Endothelial cell (in vitro differentiated cells): ENCODE measurements around the gene RBBP9. TPM values are rescaled to one million over a fixed set of nuclear protein-coding genes. Genes with fewer than 3 reads are reported as not detected.

Source experiments
- DNase-seq: peaks from one replicate; pipeline ENCODE4 v3.0.0; 2021; ENCODE audit warnings: low spot score
- H3K27ac Mint-ChIP-seq: one replicate; pipeline ENCODE4 v1.8.0; 2021; ENCODE audit warnings: mixed read lengths, inconsistent platforms; ENCODE audit not compliant: unreplicated experiment
- H3K27me3 Mint-ChIP-seq: one replicate; pipeline ENCODE4 v1.8.0; 2021; ENCODE audit warnings: mild to moderate bottlenecking, moderate library complexity, mixed read lengths, inconsistent platforms; ENCODE audit not compliant: unreplicated experiment
- H3K36me3 Mint-ChIP-seq: one replicate; pipeline ENCODE4 v1.8.0; 2021; ENCODE audit warnings: mild to moderate bottlenecking, low read depth, mixed read lengths, inconsistent platforms; ENCODE audit not compliant: unreplicated experiment
- H3K4me1 Mint-ChIP-seq: one replicate; pipeline ENCODE4 v1.8.0; 2021; ENCODE audit warnings: mild to moderate bottlenecking, mixed read lengths, inconsistent platforms; ENCODE audit not compliant: unreplicated experiment
- H3K4me3 Mint-ChIP-seq: one replicate; pipeline ENCODE4 v1.8.0; 2021; ENCODE audit warnings: mild to moderate bottlenecking, mixed read lengths, inconsistent platforms; ENCODE audit not compliant: unreplicated experiment
- H3K9me3 Mint-ChIP-seq: one replicate; pipeline ENCODE4 v1.8.0; 2021; ENCODE audit warnings: mixed read lengths, inconsistent platforms; ENCODE audit not compliant: unreplicated experiment
- long read RNA-seq: library from polyadenylated mRNA; unstranded; transcript quantifications from one replicate; pipeline ENCODE4 v2.0.0, GENCODE V29; 2020; ENCODE audit not compliant: unreplicated experiment
- total RNA-seq: library from RNA; stranded (reverse); fragmentation: NEBNext Ultra II Directional; extraction: Animal tissue kit (Norgen Biotek cat#: 25700); gene quantifications from one replicate; pipeline ENCODE4 v1.2.1, GENCODE V29; 2021; ENCODE audit not compliant: unreplicated experiment
- TF ChIP-seq, protein P1 (sequence below): fragments of 200-600 bp; sonication (generic); IDR thresholded peaks from one replicate; pipeline ENCODE4 v1.5.0; 2021; ENCODE audit warnings: antibody characterized with exemption; ENCODE audit not compliant: unreplicated experiment

Gene RBBP9
- total RNA-seq = 16.7 TPM
- long read RNA-seq, partial matches to known transcripts = 0 of 1 reads
- long read RNA-seq, other reads (novel, unspliced or antisense) = 0 of 1 reads

DNA sequence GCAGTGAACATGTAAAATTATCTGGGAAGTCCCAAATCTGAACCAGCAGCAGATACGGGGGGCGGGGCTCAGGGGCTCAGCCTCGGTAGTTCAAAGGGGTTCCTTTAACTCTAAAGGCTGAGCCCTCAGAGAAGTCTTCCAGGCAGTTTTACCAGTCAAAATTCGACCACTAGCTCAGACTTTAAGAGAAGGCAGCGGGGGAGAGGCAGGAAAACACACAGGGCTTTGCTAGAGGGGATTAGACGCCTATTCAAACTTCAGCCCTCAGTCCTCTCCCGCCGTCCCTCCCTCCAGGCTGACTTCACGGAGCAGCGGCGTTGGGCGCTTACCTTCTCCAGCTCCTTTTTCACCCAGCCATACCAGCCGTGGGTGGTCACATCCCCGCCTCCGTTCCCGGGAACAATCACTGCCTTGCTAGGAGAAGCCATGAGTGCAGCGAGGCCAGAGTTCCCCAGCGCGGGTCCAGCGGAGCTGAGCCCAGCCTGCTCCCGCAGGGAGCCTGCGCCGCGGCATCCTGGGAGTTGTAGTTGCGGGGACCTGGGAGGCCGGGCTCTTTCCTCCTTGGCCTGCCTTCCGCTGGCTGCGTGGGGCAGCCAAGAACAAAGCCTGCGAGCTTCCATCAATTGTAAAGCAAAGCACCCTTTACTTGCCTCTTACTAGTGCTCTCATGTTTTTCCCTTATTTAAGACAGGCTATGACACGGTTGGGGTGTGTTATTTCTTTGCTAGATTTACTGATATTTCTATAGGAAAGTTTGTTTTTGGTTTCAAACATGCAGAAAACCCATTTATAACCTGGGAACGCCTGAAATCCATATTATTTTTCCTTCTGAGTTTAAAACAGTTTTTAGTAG is at the start of gene RBBP9:
TSS of gene RBBP9 (minus strand) at position 486 of the 853 bp plus-strand sequence. CDS start at position 428, 58 bp downstream.
- Mint-ChIP-seq H3K9me3 (no peaks in the 10 kb centered on the region), H3K27me3 (no peaks in the 10 kb centered on the region), H3K4me3 (peak within 1 kb of the TSS; percentile 98), H3K27ac (peak within 1 kb of the TSS; percentile 64), H3K36me3 (peaks cover 8% of the 10 kb centered on the region), H3K4me1 (no peaks in the 10 kb centered on the region)
- TF ChIP-seq, protein P1, sequence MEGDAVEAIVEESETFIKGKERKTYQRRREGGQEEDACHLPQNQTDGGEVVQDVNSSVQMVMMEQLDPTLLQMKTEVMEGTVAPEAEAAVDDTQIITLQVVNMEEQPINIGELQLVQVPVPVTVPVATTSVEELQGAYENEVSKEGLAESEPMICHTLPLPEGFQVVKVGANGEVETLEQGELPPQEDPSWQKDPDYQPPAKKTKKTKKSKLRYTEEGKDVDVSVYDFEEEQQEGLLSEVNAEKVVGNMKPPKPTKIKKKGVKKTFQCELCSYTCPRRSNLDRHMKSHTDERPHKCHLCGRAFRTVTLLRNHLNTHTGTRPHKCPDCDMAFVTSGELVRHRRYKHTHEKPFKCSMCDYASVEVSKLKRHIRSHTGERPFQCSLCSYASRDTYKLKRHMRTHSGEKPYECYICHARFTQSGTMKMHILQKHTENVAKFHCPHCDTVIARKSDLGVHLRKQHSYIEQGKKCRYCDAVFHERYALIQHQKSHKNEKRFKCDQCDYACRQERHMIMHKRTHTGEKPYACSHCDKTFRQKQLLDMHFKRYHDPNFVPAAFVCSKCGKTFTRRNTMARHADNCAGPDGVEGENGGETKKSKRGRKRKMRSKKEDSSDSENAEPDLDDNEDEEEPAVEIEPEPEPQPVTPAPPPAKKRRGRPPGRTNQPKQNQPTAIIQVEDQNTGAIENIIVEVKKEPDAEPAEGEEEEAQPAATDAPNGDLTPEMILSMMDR = no peak
- DNase-seq = peak; percentile 86

DNA sequence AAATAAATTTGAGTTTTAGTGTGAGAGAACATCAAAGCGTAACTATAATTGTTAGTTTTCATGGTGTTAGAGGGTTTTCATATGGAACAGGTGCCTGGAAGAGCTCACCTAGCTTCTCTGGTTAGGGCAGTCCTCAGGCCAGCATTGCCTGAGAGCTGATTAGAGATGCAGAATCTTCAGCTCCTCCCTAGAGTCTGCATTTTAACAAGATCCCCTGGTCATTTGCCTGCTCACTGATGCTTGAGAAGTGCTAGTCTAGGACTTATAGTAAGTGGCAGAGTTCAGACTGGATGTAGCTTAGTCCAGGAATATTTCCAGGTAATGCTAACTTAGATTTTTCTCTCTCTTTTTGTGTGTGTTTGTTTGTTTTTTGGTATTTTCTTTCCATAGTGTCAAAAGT is 48.5 kb upstream of the RBBP9 start:
- Mint-ChIP-seq H3K27me3 (no peaks in the 10 kb centered on the region), H3K4me3 (no peak overlapping the region), H3K27ac (no peak overlapping the region), H3K36me3 (peaks cover 30% of the 10 kb centered on the region), H3K9me3 (no peaks in the 10 kb centered on the region), H3K4me1 (no peaks in the 10 kb centered on the region)
- DNase-seq = no peak
- TF ChIP-seq, protein P1 = no peak

- Mint-ChIP-seq H3K9me3 (no peaks in the 10 kb centered on the region), H3K36me3 (peaks cover 35% of the 10 kb centered on the region), H3K4me3 (no peak overlapping the region), H3K27ac (no peak overlapping the region), H3K4me1 (no peaks in the 10 kb centered on the region), H3K27me3 (no peaks in the 10 kb centered on the region)
- no peak for DNase-seq
- TF ChIP-seq, protein P1 = no peak
Measured at GRCh38 chr20:18543932-18544331, 46.9 kb upstream of the RBBP9 start.

DNA sequence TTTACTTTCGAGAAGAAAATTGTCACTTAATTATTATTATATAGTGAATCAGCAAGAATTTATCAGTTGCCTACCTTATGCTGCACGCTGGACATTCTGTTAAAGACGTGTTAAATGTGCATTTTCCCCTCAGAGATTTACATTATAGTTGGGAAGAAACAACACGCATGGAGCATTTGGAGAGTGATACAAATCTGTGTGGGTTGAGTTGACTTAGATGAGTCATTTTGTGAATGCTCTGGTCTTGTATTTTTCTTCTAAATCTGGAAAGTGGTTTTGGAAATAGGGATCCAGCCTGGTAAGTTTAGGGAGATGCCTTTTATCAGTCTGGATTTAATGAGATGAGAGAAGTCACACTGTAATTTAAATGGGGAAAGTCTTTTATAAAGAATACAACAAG is 46.2 kb upstream of the RBBP9 start:
- no peak for DNase-seq
- no peaks in the 10 kb centered on the region for H3K4me1 Mint-ChIP-seq
- TF ChIP-seq, protein P1 = no peak
- peaks cover 35% of the 10 kb centered on the region for H3K36me3 Mint-ChIP-seq
- no peaks in the 10 kb centered on the region for H3K27me3 Mint-ChIP-seq
- no peak overlapping the region for H3K4me3 Mint-ChIP-seq
- H3K9me3 Mint-ChIP-seq = no peaks in the 10 kb centered on the region
- no peak overlapping the region for H3K27ac Mint-ChIP-seq

DNA sequence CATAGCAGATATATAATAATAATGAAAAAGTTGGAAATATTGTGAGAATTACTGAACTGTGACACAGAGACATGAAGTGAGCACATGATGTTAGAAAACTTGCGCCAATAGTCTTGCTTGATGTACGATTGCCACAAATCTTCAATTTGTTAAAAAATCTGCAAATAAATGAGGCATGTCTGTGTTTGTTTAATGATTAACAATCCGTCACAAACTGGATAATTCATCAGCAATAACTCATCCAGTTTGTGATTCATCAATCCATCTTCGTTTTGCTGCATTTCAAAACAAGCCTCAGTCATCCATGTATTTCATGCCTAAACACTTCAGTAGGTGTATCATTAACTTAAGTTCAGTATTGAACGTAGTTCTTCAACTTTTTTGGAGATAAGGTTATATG is 44.7 kb upstream of the RBBP9 start:
- Mint-ChIP-seq H3K36me3 (peaks cover 33% of the 10 kb centered on the region), H3K27ac (no peak overlapping the region), H3K4me3 (no peak overlapping the region), H3K4me1 (no peaks in the 10 kb centered on the region), H3K27me3 (peaks cover 2% of the 10 kb centered on the region), H3K9me3 (no peaks in the 10 kb centered on the region)
- TF ChIP-seq, protein P1 = no peak
- DNase-seq = no peak
